Stromal cell of bone marrow (primary cell): ENCODE data around the gene NGRN.
"Not testable (repeated sequence)": the region's sequence is repeated elsewhere in the genome, so short reads cannot be mapped to it uniquely, and the experiment has no call there.

Source experiments
- DNase-seq: peaks from one replicate; pipeline ENCODE4 v3.0.0-alpha.2; 2012; ENCODE audit warnings: low read depth

NGRN gene

GRCh38 chr15:90234096-90234988 lies 31.1 kb upstream of the NGRN start, which contains the start of gene GDPGP1:
Gene GDPGP1, plus strand, starts transcription at chr15:90234209. Its CDS starts 6,700 bp downstream, at chr15:90240909.
- no peak for DNase-seq

- DNase-seq, result no peak
Observed at GRCh38 chr15:90239371-90239770, 26.1 kb upstream of the NGRN start.

GRCh38 chr15:90240856-90241255 lies 24.6 kb upstream of the NGRN start:
- no peak for DNase-seq

- no peak for DNase-seq
Observed at GRCh38 chr15:90241343-90242192, 23.9 kb upstream of the NGRN start.

GRCh38 chr15:90243943-90244639 lies 21.4 kb upstream of the NGRN start:
- no peak for DNase-seq

- DNase-seq, result no peak
Observed at GRCh38 chr15:90248789-90249202, 16.7 kb upstream of the NGRN start.

- peak; percentile 57 for DNase-seq
Observed at GRCh38 chr15:90249203-90249863, 16.1 kb upstream of the NGRN start, which contains the start of gene TTLL13. Gene TTLL13, plus strand, starts transcription at chr15:90249556. Its CDS starts 1,075 bp downstream, at chr15:90250631.

- DNase-seq, result no peak
Observed at GRCh38 chr15:90257776-90258175, 7.7 kb upstream of the NGRN start.

GRCh38 chr15:90259524-90259923 lies 5.9 kb upstream of the NGRN start:
- DNase-seq, result no peak

GRCh38 chr15:90260731-90261130 lies 4.7 kb upstream of the NGRN start:
- DNase-seq, result not testable (repeated sequence)

- peak; percentile 26 for DNase-seq
Observed at GRCh38 chr15:90261811-90262210, 3.7 kb upstream of the NGRN start.

GRCh38 chr15:90262426-90262825 lies 3.0 kb upstream of the NGRN start:
- DNase-seq, result no peak

- DNase-seq, result no peak
Observed at GRCh38 chr15:90264671-90265070, 801 bp upstream of the NGRN start.

GRCh38 chr15:90266061-90266431 lies 574 bp downstream of the NGRN start:
- no peak for DNase-seq

- DNase-seq, result peak; percentile 14
Observed at GRCh38 chr15:90266485-90266884, 1.0 kb downstream of the NGRN start.

- DNase-seq, result no peak
Observed at GRCh38 chr15:90268415-90268814, 2.9 kb downstream of the NGRN start.

GRCh38 chr15:90270502-90271150 lies 5.2 kb downstream of the NGRN start:
- DNase-seq, result no peak

- DNase-seq, result no peak
Observed at GRCh38 chr15:90271459-90272166, 6.1 kb downstream of the NGRN start.

- not testable (repeated sequence) for DNase-seq
Observed at GRCh38 chr15:90278467-90278866, 13.0 kb downstream of the NGRN start.

GRCh38 chr15:90280743-90281142 lies 15.3 kb downstream of the NGRN start:
- not testable (repeated sequence) for DNase-seq
